Activated CD4-positive, alpha-beta T cell treated with anti-CD3 and anti-CD28 coated beads for 24 hours (primary cell): ENCODE data around the gene SLC25A12.
"Not testable (repeated sequence)": the region's sequence is repeated elsewhere in the genome, so short reads cannot be mapped to it uniquely, and the experiment has no call there.

Experiments
- DNase-seq, 2 donors: peaks; one replicate each; pipeline ENCODE4 v3.0.0-alpha.2; 2020; ENCODE audit warnings: low read depth in 2 of 2

The SLC25A12 gene

GRCh38 chr2:171830039-171830438 is 64.0 kb downstream of the SLC25A12 start:
- DNase-seq: no peak

GRCh38 chr2:171824086-171824485 is 70.0 kb downstream of the SLC25A12 start:
- no peak for DNase-seq

GRCh38 chr2:171822525-171823322 is 71.3 kb downstream of the SLC25A12 start:
- DNase-seq: no peak

GRCh38 chr2:171819453-171819852 is 74.6 kb downstream of the SLC25A12 start:
- DNase-seq: no peak

GRCh38 chr2:171814883-171815282 is 79.2 kb downstream of the SLC25A12 start:
- DNase-seq: no peak

GRCh38 chr2:171814174-171814573 is 79.9 kb downstream of the SLC25A12 start:
- DNase-seq: no peak

- DNase-seq: no peak
Measured at GRCh38 chr2:171813729-171814128, 80.3 kb downstream of the SLC25A12 start.

GRCh38 chr2:171813126-171813525 is 80.9 kb downstream of the SLC25A12 start:
- no peak for DNase-seq

- DNase-seq: no peak
Measured at GRCh38 chr2:171811245-171811628, 82.8 kb downstream of the SLC25A12 start.

- no peak for DNase-seq
Measured at GRCh38 chr2:171810422-171811244, 83.4 kb downstream of the SLC25A12 start.

GRCh38 chr2:171808885-171809284 is 85.2 kb downstream of the SLC25A12 start:
- DNase-seq: not testable (repeated sequence)

GRCh38 chr2:171807831-171808393 is 86.1 kb downstream of the SLC25A12 start:
- no peak for DNase-seq

GRCh38 chr2:171807119-171807518 is 86.9 kb downstream of the SLC25A12 start:
- DNase-seq: no peak

GRCh38 chr2:171804456-171804855 is 89.6 kb downstream of the SLC25A12 start:
- DNase-seq: no peak

GRCh38 chr2:171803757-171804156 is 90.3 kb downstream of the SLC25A12 start:
- no peak for DNase-seq

- DNase-seq: no peak
Measured at GRCh38 chr2:171800639-171801038, 93.4 kb downstream of the SLC25A12 start.

- DNase-seq: no peak
Measured at GRCh38 chr2:171798156-171798820, 95.8 kb downstream of the SLC25A12 start.

- no peak for DNase-seq
Measured at GRCh38 chr2:171794918-171795317, 99.1 kb downstream of the SLC25A12 start.

- DNase-seq: no peak
Measured at GRCh38 chr2:171793691-171794678, 100.1 kb downstream of the SLC25A12 start.

- DNase-seq: no peak
Measured at GRCh38 chr2:171792886-171793580, 101.0 kb downstream of the SLC25A12 start.
